Large intestine (tissue), 12 donors: ENCODE data around the gene PRPF18. TPM values are rescaled to one million over a fixed set of nuclear protein-coding genes. Genes with fewer than 3 reads are reported as not detected.
"Not testable (repeated sequence)": the region's sequence is repeated elsewhere in the genome, so short reads cannot be mapped to it uniquely, and the experiment has no call there.

ENCODE experiments used
- DNase-seq, 2 donors: peaks; one replicate each; pipeline versions ENCODE4 v3.0.0 to v3.0.0-alpha.2; 2013
- H3K27ac ChIP-seq: one replicate; pipeline ENCODE4 v1.5.1; 2013; ENCODE audit warnings: low read length
- H3K27me3 ChIP-seq: 2 replicates; pipeline ENCODE4 v1.6.1; 2013; ENCODE audit warnings: low read length; ENCODE audit not compliant: control insufficient read depth, insufficient read depth
- H3K36me3 ChIP-seq: 2 replicates; pipeline ENCODE4 v1.6.1; 2013; ENCODE audit warnings: low read length; ENCODE audit not compliant: control insufficient read depth, insufficient read depth
- H3K4me1 ChIP-seq: one replicate; pipeline ENCODE4 v1.6.1; 2013; ENCODE audit warnings: low read length; ENCODE audit not compliant: control insufficient read depth, insufficient read depth
- H3K4me3 ChIP-seq: one replicate; pipeline ENCODE4 v1.5.1; 2013; ENCODE audit warnings: low read length
- H3K9me3 ChIP-seq: one replicate; pipeline ENCODE4 v1.6.1; 2013; ENCODE audit warnings: mild to moderate bottlenecking, low read depth, low read length, moderate library complexity; ENCODE audit not compliant: control insufficient read depth
- WGBS: methylation state at CpG from one replicate; pipeline ENCODE4 v1.1.5; 2013; ENCODE audit warnings: low lambda C conversion rate; ENCODE audit not compliant: insufficient coverage; 5-methylcytosine and 5-hydroxymethylcytosine counted together
- long read RNA-seq, 11 donors: transcript quantifications; one replicate each; lab custom pipeline, GENCODE V29; 2026
- polyA plus RNA-seq: library from polyadenylated mRNA; unstranded; fragments of 120-200 nt; gene quantifications from one replicate; pipeline ENCODE4 v1.2.1, GENCODE V29; 2013

Gene PRPF18, protein sequence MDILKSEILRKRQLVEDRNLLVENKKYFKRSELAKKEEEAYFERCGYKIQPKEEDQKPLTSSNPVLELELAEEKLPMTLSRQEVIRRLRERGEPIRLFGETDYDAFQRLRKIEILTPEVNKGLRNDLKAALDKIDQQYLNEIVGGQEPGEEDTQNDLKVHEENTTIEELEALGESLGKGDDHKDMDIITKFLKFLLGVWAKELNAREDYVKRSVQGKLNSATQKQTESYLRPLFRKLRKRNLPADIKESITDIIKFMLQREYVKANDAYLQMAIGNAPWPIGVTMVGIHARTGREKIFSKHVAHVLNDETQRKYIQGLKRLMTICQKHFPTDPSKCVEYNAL
- 21.0 TPM for polyA plus RNA-seq
- long read RNA-seq, donor 1, partial matches to known transcripts: 0 of 1 reads
- long read RNA-seq, donor 1, other reads (novel, unspliced or antisense): 0 of 1 reads
- long read RNA-seq, donor 2, partial matches to known transcripts: 0 of 2 reads
- long read RNA-seq, donor 2, other reads (novel, unspliced or antisense): 0 of 2 reads
- long read RNA-seq, donor 3: 0 reads
- long read RNA-seq, donor 4, transcript PRPF18-202 (10 exons, 1,717 nt): major isoform, 5 of 5 reads
- long read RNA-seq, donor 4, partial matches to known transcripts: 0 of 5 reads
- long read RNA-seq, donor 4, other reads (novel, unspliced or antisense): 0 of 5 reads
- long read RNA-seq, donor 5, partial matches to known transcripts: 0 of 4 reads
- long read RNA-seq, donor 5, other reads (novel, unspliced or antisense): 0 of 4 reads
- long read RNA-seq, donor 6, transcript PRPF18-202 (10 exons, 1,717 nt): major isoform, 6 of 6 reads
- long read RNA-seq, donor 6, partial matches to known transcripts: 0 of 6 reads
- long read RNA-seq, donor 6, other reads (novel, unspliced or antisense): 0 of 6 reads
- long read RNA-seq, donor 7, transcript PRPF18-202 (10 exons, 1,717 nt): major isoform, 6 of 6 reads
- long read RNA-seq, donor 7, partial matches to known transcripts: 0 of 6 reads
- long read RNA-seq, donor 7, other reads (novel, unspliced or antisense): 0 of 6 reads
- long read RNA-seq, donor 8, transcript PRPF18-202 (10 exons, 1,717 nt): major isoform, 8 of 8 reads
- long read RNA-seq, donor 8, partial matches to known transcripts: 0 of 8 reads
- long read RNA-seq, donor 8, other reads (novel, unspliced or antisense): 0 of 8 reads
- long read RNA-seq, donor 9, transcript PRPF18-202 (10 exons, 1,717 nt): major isoform, 5 of 5 reads
- long read RNA-seq, donor 9, partial matches to known transcripts: 0 of 5 reads
- long read RNA-seq, donor 9, other reads (novel, unspliced or antisense): 0 of 5 reads
- long read RNA-seq, donor 10, transcript PRPF18-202 (10 exons, 1,717 nt): major isoform, 7 of 7 reads
- long read RNA-seq, donor 10, partial matches to known transcripts: 0 of 7 reads
- long read RNA-seq, donor 10, other reads (novel, unspliced or antisense): 0 of 7 reads
- long read RNA-seq, donor 11, partial matches to known transcripts: 0 of 4 reads
- long read RNA-seq, donor 11, other reads (novel, unspliced or antisense): 0 of 4 reads

DNA sequence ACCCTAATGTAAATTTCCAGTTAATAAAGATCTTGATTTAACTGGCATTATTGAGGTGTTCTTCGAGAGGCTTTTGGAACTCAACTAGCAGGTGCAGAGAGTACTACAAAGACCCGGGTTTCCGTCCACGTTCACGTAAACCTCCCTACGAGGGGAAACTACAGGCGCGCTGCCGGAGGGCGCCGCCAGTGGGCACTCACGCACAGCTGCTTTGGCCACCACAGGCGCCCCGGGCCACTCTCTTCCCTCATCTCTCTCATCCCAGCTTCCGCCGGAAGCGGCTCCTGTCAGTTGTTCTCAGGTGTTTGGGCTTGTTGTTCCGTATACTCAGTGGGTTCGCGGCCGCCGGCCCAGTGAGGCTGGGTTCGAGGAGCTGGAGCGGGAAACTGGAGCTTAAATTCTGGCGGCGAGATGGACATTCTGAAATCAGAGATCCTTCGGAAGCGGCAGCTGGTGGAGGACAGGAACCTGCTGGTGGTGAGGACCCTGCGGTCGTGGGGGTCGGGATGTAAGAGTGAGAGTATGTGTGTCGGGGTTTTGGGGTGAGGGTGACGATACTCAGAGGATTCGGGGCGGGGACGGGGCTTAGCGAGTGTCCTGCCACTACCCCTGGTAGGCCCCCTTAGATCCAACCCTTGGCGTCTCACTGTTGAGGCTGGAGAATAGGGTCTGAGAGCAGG is at the start of gene PRPF18:
TSS of gene PRPF18 (plus strand) at position 290 of the 680 bp plus-strand sequence. CDS start at position 412, 122 bp downstream.
- Histone ChIP-seq H3K4me3 (peak within 1 kb of the TSS; percentile 98), H3K4me1 (peaks cover 11% of the 10 kb centered on the region), H3K27me3 (peaks cover 15% of the 10 kb centered on the region), H3K27ac (peak within 1 kb of the TSS; percentile 27), H3K9me3 (no peaks in the 10 kb centered on the region), H3K36me3 (peaks cover under 1% of the 10 kb centered on the region)
- peak; percentile 89 to 90 for DNase-seq
- WGBS: no CpG with 5 or more reads among the region's 38 CpGs

DNA sequence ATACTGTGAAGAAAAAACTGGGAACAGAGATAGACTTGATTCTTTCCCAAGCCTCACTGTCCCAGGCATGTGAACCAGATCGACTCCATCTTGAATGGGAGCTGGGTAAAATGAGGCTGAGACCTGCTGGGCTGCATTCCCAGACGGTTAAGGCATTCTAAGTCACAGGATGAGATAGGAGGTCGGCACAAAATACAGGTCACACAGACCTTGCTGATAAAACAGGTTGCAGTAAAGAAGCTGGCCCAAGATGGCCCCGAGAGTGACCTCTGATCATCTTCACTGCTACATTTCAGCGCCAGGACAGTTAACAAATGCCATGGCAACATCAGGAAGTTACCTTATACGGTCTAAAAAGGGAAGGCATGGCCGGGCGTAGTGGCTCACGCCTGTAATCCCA is 48.8 kb upstream of the PRPF18 start:
- H3K9me3 ChIP-seq, H3K27ac ChIP-seq, DNase-seq, H3K36me3 ChIP-seq, H3K4me1 ChIP-seq, H3K4me3 ChIP-seq: not testable (repeated sequence)
- H3K27me3 ChIP-seq: peaks cover 17% of the 10 kb centered on the region
- no CpG with 5 or more reads among the region's 9 CpGs for WGBS

DNA sequence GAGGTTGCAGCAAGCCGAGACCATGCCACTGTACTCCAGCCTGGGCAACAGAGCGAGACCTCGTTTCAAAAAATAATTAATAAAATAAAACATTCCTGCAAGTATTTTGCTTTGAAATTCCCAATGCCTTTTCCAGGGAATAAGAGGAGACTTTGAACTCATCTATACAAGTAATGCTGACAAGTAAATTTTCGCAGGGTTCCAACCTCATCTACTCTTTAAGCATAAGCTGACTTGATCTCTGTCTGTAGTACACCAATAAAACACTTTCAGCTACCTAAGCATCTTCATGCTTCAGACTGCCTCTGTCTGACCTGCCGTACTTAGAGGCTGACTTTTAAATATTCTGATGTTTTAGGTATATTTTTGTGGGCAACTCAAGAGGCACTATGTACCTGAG is 44.2 kb upstream of the PRPF18 start:
- H3K4me3 ChIP-seq: no peak overlapping the region
- H3K4me1 ChIP-seq: no peaks in the 10 kb centered on the region
- DNase-seq: no peak
- H3K27me3 ChIP-seq: peaks cover 24% of the 10 kb centered on the region
- H3K27ac ChIP-seq: no peak overlapping the region
- H3K36me3 ChIP-seq: no peaks in the 10 kb centered on the region
- H3K9me3 ChIP-seq: no peaks in the 10 kb centered on the region
- WGBS: 87% methylated on average over 4 of the region's 5 CpGs

DNA sequence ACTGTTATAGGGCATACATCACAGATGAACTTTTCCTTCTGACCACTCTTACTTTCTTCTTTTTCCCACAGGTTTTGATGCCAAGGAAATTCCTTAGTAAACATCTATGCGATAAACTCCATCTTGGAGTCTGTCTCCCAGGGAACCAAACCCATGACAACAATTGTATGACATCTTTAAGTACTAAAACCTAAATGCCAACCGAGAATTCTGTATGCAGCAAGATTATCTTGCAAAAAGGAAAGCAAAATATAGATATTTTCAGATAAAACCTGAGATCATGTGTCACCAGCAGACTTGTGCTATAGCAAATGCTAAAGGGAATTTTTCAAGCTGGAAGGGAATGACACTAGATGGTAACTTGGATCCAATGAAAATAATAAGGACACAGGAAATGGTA is 36.0 kb upstream of the PRPF18 start:
- no peaks in the 10 kb centered on the region for H3K4me1 ChIP-seq
- peaks cover 6% of the 10 kb centered on the region for H3K27me3 ChIP-seq
- H3K27ac ChIP-seq: no peak overlapping the region
- no peak overlapping the region for H3K4me3 ChIP-seq
- no CpG with 5 or more reads among the region's 2 CpGs for WGBS
- no peaks in the 10 kb centered on the region for H3K36me3 ChIP-seq
- H3K9me3 ChIP-seq: no peaks in the 10 kb centered on the region
- no peak for DNase-seq

DNA sequence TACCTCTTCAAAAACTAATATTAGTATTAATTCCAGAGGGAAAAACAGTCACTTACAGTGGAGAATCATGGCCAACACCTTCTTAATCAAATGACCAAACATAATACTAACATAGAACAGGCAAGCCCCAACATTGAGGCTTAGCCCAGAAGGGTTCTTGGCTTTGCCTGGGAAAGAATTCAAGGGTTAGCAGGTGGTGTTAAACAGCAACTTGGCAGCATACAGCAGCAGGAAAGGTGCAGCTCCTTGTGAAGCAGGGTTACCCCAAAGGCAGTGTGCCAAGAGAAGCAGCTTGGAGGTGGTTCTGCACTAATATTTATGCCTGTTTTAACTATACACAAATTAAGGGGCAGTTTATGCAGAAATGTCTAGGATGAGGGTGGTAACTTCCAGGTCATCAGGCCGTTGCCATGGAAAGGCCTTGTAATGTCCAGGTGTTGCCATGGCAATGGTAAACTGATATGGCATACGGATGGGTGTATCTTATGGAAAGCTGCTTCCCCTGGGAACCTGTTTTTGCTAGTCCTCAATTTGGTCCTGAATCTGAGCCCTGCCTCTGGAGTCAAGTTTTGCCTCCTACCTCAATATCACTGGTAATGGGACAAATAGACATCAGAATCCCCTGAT is 30.8 kb upstream of the PRPF18 start:
- Histone ChIP-seq H3K27me3 (peaks cover 3% of the 10 kb centered on the region), H3K36me3 (no peaks in the 10 kb centered on the region), H3K27ac (no peak overlapping the region), H3K9me3 (no peaks in the 10 kb centered on the region), H3K4me1 (no peaks in the 10 kb centered on the region), H3K4me3 (no peak overlapping the region)
- no peak for DNase-seq
- no CpG with 5 or more reads among the region's 2 CpGs for WGBS

DNA sequence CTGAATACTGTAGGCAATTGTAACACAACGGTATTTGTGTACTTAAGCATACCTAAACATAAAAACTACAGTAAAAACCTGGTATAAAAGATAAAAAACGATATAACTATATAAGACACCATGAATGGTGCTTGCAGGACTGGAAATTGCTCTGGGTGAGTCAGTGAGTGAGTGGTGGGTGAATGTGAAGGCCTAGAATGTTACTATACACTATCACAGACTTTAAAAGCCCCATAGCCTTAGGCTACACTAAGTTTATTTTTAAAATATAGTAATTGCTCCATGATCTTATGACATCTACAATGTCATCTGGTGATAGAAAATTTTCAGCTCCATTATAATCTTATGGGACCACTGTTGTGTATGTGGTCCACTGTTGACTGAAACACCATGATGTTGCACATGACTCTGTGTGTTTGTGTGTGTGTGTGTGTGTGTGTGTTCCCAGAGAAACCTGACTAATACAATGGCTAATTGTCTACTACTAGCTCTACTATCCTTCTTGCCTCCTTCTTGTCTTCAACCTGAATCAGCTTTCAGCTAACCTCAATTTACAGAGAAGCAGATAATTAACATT is 27.6 kb upstream of the PRPF18 start:
- 57% methylated on average over 1 of the region's 2 CpGs for WGBS
- Histone ChIP-seq H3K27ac (no peak overlapping the region), H3K36me3 (no peaks in the 10 kb centered on the region)

DNA sequence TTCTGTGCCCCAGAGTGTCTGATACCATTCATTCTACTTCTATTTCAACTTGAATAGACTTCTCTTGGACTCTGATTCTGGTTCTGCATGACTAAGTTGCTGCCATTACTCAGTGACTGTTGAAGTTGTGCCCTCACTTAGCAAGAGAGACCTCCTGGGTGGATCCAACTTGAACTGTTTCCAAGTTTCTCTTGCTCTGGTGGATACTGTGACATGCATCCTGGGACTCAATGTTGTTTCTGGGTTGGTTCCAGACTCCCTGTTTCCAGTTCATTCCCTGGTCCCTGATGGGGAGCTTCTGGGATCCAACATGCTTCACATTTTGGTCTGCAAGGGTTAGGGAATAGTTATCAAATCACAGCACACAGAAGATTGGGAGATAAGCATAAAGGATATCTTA is 26.2 kb upstream of the PRPF18 start:
- Histone ChIP-seq H3K4me3 (no peak overlapping the region), H3K9me3 (no peaks in the 10 kb centered on the region), H3K4me1 (no peaks in the 10 kb centered on the region), H3K36me3 (no peaks in the 10 kb centered on the region), H3K27ac (no peak overlapping the region), H3K27me3 (peaks cover 3% of the 10 kb centered on the region)
- no peak for DNase-seq

More for the DNA sequence above, 27.6 kb upstream of the PRPF18 start:
- no peak for DNase-seq
- Histone ChIP-seq H3K27me3 (peaks cover 3% of the 10 kb centered on the region), H3K9me3 (no peaks in the 10 kb centered on the region), H3K4me1 (no peaks in the 10 kb centered on the region), H3K4me3 (no peak overlapping the region)

DNA sequence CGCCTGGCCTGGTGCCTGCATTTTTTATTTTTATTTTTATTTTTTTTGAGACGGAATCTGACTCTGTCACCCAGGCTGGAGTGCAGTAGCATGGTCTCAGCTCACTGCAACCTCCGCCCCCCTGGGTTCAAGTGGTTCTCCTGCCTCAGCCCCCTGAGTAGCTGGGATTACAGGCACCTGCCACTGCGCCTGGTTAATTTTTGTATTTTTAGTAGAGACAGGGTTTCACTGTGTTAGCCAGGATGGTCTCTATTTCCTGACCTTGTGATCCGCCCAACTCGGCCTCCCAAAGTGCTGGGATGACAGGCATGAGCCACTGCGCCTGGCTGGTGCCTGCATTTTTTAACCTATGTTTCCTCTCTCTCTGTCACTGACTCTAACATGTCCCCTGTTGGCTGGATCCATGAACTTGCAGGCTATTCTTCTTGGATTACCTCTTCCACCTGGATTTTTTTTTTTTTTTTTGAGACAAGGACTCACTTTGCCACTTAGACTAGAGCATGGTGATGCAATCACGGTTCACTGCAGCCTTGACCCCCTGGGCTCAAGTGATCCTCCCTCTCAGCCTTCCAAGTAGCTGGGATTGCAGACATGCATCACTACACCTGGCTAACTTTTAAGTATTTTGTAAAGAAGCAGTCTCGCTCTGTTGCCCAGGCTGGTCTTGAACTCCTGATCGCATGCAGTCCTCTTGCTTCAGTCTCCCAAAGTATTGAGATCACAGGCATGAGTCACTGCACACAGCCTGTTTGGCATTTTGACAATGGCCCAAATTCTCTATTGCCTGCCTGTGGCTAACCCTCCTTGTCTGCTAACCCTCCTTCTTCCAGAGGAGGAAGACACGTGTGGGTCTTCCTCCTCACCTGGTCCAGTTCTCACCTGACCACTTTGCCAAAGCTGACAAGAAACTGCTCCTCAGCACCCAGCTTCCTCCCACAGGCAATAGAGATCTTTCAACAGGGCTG is 23.0 kb upstream of the PRPF18 start:
- Histone ChIP-seq H3K4me1 (no peaks in the 10 kb centered on the region), H3K27me3 (no peaks in the 10 kb centered on the region), H3K9me3 (no peaks in the 10 kb centered on the region), H3K4me3 (no peak overlapping the region), H3K36me3 (no peaks in the 10 kb centered on the region), H3K27ac (no peak overlapping the region)
- DNase-seq: no peak
- 100% methylated on average over 1 of the region's 11 CpGs for WGBS
